GM23248 (cell line): ENCODE data around the gene APOL4. TPM values are rescaled to one million over a fixed set of nuclear protein-coding genes. Genes with fewer than 3 reads are reported as not detected.

Experiments used
- DNase-seq: peaks from one replicate; pipeline ENCODE4 v3.0.0-alpha.2; 2015
- H2AFZ ChIP-seq: fragments of 200-600 bp; sonication (generic); 2 replicates; pipeline ENCODE4 v1.6.1; 2016; ENCODE audit warnings: antibody characterized with exemption
- H3F3A ChIP-seq: fragments of 200-600 bp; sonication (generic); 2 replicates; pipeline ENCODE4 v1.6.1; 2016; ENCODE audit warnings: mild to moderate bottlenecking, antibody characterized with exemption, mixed run types; ENCODE audit not compliant: insufficient read depth
- H3K27ac ChIP-seq: fragments of 200-600 bp; sonication (generic); 2 replicates; pipeline ENCODE4 v1.5.1; 2016; ENCODE audit warnings: mild to moderate bottlenecking
- H3K27me3 ChIP-seq: fragments of 200-600 bp; sonication (generic); replicated peaks from 2 replicates; pipeline ENCODE4 v1.6.1; 2016; ENCODE audit warnings: mild to moderate bottlenecking; ENCODE audit not compliant: insufficient read depth
- H3K36me3 ChIP-seq: fragments of 200-600 bp; sonication (generic); 2 replicates; pipeline ENCODE4 v1.6.1; 2016; ENCODE audit warnings: low read depth, mild to moderate bottlenecking
- H3K4me1 ChIP-seq: fragments of 200-600 bp; sonication (generic); 2 replicates; pipeline ENCODE4 v1.6.1; 2016; ENCODE audit warnings: mild to moderate bottlenecking; ENCODE audit not compliant: insufficient read depth
- H3K4me2 ChIP-seq: fragments of 200-600 bp; sonication (generic); one replicate; pipeline ENCODE4 v1.6.1; 2016; ENCODE audit warnings: mild to moderate bottlenecking; ENCODE audit not compliant: unreplicated experiment
- H3K4me3 ChIP-seq: fragments of 200-600 bp; sonication (generic); 2 replicates; pipeline ENCODE4 v1.5.1; 2016; ENCODE audit warnings: mild to moderate bottlenecking
- H3K79me2 ChIP-seq: fragments of 200-600 bp; sonication (generic); 2 replicates; pipeline ENCODE4 v1.6.1; 2016; ENCODE audit warnings: mild to moderate bottlenecking; ENCODE audit not compliant: insufficient read depth
- H3K9ac ChIP-seq: fragments of 200-600 bp; sonication (generic); 2 replicates; pipeline ENCODE4 v1.6.1; 2016; ENCODE audit warnings: mild to moderate bottlenecking
- H3K9me2 ChIP-seq: fragments of 200-600 bp; sonication (generic); 2 replicates; pipeline ENCODE4 v1.6.1; 2016; ENCODE audit warnings: mixed run types, mild to moderate bottlenecking, moderate library complexity; ENCODE audit not compliant: insufficient read depth
- H3K9me3 ChIP-seq: fragments of 200-600 bp; sonication (generic); one replicate; pipeline ENCODE4 v1.6.1; 2017; ENCODE audit warnings: low read depth
- H4K20me1 ChIP-seq: fragments of 200-600 bp; sonication (generic); 2 replicates; pipeline ENCODE4 v1.6.0; 2016; ENCODE audit not compliant: insufficient read depth
- EZH2 ChIP-seq: fragments of 200-600 bp; sonication (generic); IDR thresholded peaks from 2 replicates; pipeline ENCODE4 v1.6.1; 2018; ENCODE audit warnings: antibody characterized with exemption, mild to moderate bottlenecking; ENCODE audit not compliant: insufficient read depth, poor library complexity, severe bottlenecking
- EZH2phosphoT487 ChIP-seq: fragments of 200-600 bp; sonication (generic); IDR thresholded peaks from 2 replicates; pipeline ENCODE4 v1.6.1; 2018; ENCODE audit warnings: antibody characterized with exemption, moderate library complexity, mild to moderate bottlenecking, low read depth; ENCODE audit not compliant: insufficient read depth
- WGBS, 2 experiments: methylation state at CpG; one replicate each; pipeline ENCODE4 v1.1.6; 2015 to 2017; ENCODE audit warnings: low lambda C conversion rate in 2 of 2, low coverage in 1 of 2; ENCODE audit errors: missing lambda C conversion rate in 2 of 2; 5-methylcytosine and 5-hydroxymethylcytosine counted together
- in situ Hi-C: fragments of 300-500 bp; cut with MboI; formaldehyde crosslinking; loops from 2 replicates; pipeline ENCODE4 v1.15.0; 2020
- polyA plus RNA-seq: library from polyadenylated mRNA; unstranded; fragments of >200 nt; fragmentation: Nextera tagmentation; extraction: Ambion mirVana; gene quantifications from 2 replicates; pipeline ENCODE4 v1.2.1, GENCODE V29; 2016
- total RNA-seq: library from RNA; depleted of rRNA; stranded (reverse); fragments of >200 nt; shearing (Covaris generic); gene quantifications from 2 replicates; pipeline ENCODE4 v1.2.3, GENCODE V29; 2014

The APOL4 gene
- total and polyA plus RNA-seq, 2 experiments from 2014 or later, result not detected

GRCh38 chr22:36246718-36247117 is 45.1 kb upstream of the APOL4 start:
- Histone ChIP-seq H3K4me1 (peaks cover 14% of the 10 kb centered on the region), H3K27me3 (no peaks in the 10 kb centered on the region), H3K9ac (no peak overlapping the region), H3K27ac (no peak overlapping the region), H3K9me2 (no peaks in the 10 kb centered on the region), H3K4me2 (no peak overlapping the region), H3K79me2 (no peaks in the 10 kb centered on the region), H4K20me1 (no peaks in the 10 kb centered on the region), H3K4me3 (no peak overlapping the region), H3K9me3 (no peaks in the 10 kb centered on the region), H2AFZ (no peak overlapping the region), H3K36me3 (no peaks in the 10 kb centered on the region), H3F3A (0 out of 2 replicates have a peak, but pooled peaks cover 14% of the 10 kb centered on the region)
- no peak for TF ChIP-seq EZH2
- TF ChIP-seq EZH2phosphoT487, result no peak
- in situ Hi-C loops, result no loop called here
- WGBS, 2 experiments, result 48 to 59% methylated on average over 3 of the region's 3 CpGs
- DNase-seq, result no peak

GRCh38 chr22:36245805-36246356 is 44.3 kb upstream of the APOL4 start:
- Histone ChIP-seq H2AFZ (no peak overlapping the region), H4K20me1 (no peaks in the 10 kb centered on the region), H3F3A (0 out of 2 replicates have a peak, but pooled peaks cover 14% of the 10 kb centered on the region), H3K4me1 (peaks cover 14% of the 10 kb centered on the region), H3K9me2 (no peaks in the 10 kb centered on the region), H3K4me2 (no peak overlapping the region), H3K79me2 (no peaks in the 10 kb centered on the region), H3K9me3 (no peaks in the 10 kb centered on the region), H3K27ac (no peak overlapping the region), H3K36me3 (no peaks in the 10 kb centered on the region), H3K4me3 (no peak overlapping the region), H3K9ac (no peak overlapping the region), H3K27me3 (no peaks in the 10 kb centered on the region)
- in situ Hi-C loops, result no loop called here
- WGBS, 2 experiments, result 59 to 61% methylated on average over 4 of the region's 4 CpGs
- TF ChIP-seq EZH2phosphoT487 (no peak), EZH2 (no peak)
- DNase-seq, result no peak

GRCh38 chr22:36244522-36245391 is 43.1 kb upstream of the APOL4 start:
- in situ Hi-C loops, result no loop called here
- WGBS, 2 experiments, result 27 to 41% methylated on average over 5 of the region's 5 CpGs
- H3K9me3 ChIP-seq, result no peaks in the 10 kb centered on the region

GRCh38 chr22:36243986-36244385 is 42.4 kb upstream of the APOL4 start:
- Histone ChIP-seq H3K9me3 (no peaks in the 10 kb centered on the region), H3K9ac (no peak overlapping the region), H3K27ac (no peak overlapping the region), H3K36me3 (no peaks in the 10 kb centered on the region), H3K27me3 (no peaks in the 10 kb centered on the region), H3K79me2 (peaks cover under 1% of the 10 kb centered on the region; the same call in 1 of the 2 replicates), H3F3A (peaks cover 23% of the 10 kb centered on the region; the same call in 1 of the 2 replicates), H3K4me2 (no peak overlapping the region), H3K9me2 (no peaks in the 10 kb centered on the region), H4K20me1 (no peaks in the 10 kb centered on the region), H2AFZ (0 out of 2 replicates have a peak overlapping the region, but pooled peaks have one; percentile 4), H3K4me1 (peaks cover 24% of the 10 kb centered on the region), H3K4me3 (no peak overlapping the region)
- WGBS, 2 experiments, result 50 to 52% methylated on average over 5 of the region's 5 CpGs
- in situ Hi-C loops, result no loop called here
- no peak for DNase-seq
- TF ChIP-seq EZH2 (no peak), EZH2phosphoT487 (no peak)

More at GRCh38 chr22:36244522-36245391, 43.1 kb upstream of the APOL4 start:
- Histone ChIP-seq H3K9me2 (no peaks in the 10 kb centered on the region), H3K9ac (no peak overlapping the region), H2AFZ (0 out of 2 replicates have a peak overlapping the region, but pooled peaks have one; percentile 4), H3K27ac (0 out of 2 replicates have a peak overlapping the region, but pooled peaks have one; percentile 4), H3F3A (peaks cover 20% of the 10 kb centered on the region; the same call in 1 of the 2 replicates), H3K27me3 (no peaks in the 10 kb centered on the region), H3K36me3 (no peaks in the 10 kb centered on the region), H3K79me2 (no peaks in the 10 kb centered on the region), H3K4me2 (peak overlapping the region; percentile 12), H4K20me1 (no peaks in the 10 kb centered on the region), H3K4me1 (peaks cover 22% of the 10 kb centered on the region), H3K4me3 (no peak overlapping the region)
- no peak for TF ChIP-seq EZH2
- TF ChIP-seq EZH2phosphoT487, result no peak
- DNase-seq, result peak; percentile 55
